ENCODE measurements around the gene DICER1.

- no peak for TF ChIP-seq CTCF (IDR thresholded peaks at IDR 0.05; ENCODE audit: insufficient read depth, low read length)
- no peak for TF ChIP-seq POLR2AphosphoS5 (IDR thresholded peaks at IDR 0.05; ENCODE audit: low read depth)
Measured at GRCh38 chr14:95039993-95040348, 117.4 kb downstream of the DICER1 start.
